HepG2 (cell line): Measurements from ENCODE around the gene PTPRN. TPM values are rescaled to one million over a fixed set of nuclear protein-coding genes. Genes with fewer than 3 reads are reported as not detected.
A peak's percentile ranks its signal among the peaks of the same experiment; 100 is the strongest.

Experiments
- CSRNP2 ChIP-seq: sonication (generic); formaldehyde crosslinking; conservative IDR thresholded peaks from 2 replicates; pipeline ENCODE4 v1.8.0; 2022; ENCODE audit warnings: low read depth, missing genetic modification reagents
- FOSL2 ChIP-seq: sonication (generic); formaldehyde crosslinking; IDR thresholded peaks from 2 replicates; pipeline ENCODE4 v1.4.0; 2020; ENCODE audit warnings: missing genetic modification reagents
- KDM5A ChIP-seq: fragments of 200-600 bp; sonication (generic); IDR thresholded peaks from 2 replicates; pipeline ENCODE4 v1.7.0; 2018; ENCODE audit warnings: antibody characterized with exemption, mild to moderate bottlenecking, low read length, borderline replicate concordance
- NFATC3 ChIP-seq: sonication (generic); formaldehyde crosslinking; IDR thresholded peaks from 2 replicates; pipeline ENCODE4 v1.5.1; 2020; ENCODE audit warnings: mild to moderate bottlenecking, missing genetic modification reagents
- PCBP1 ChIP-seq: fragments of 200-400 bp; formaldehyde crosslinking; IDR thresholded peaks from 2 replicates; pipeline ENCODE4 v1.6.1; 2017; ENCODE audit warnings: mild to moderate bottlenecking, low read depth, low read length, borderline replicate concordance
- SOX13 ChIP-seq, 3 experiments: fragments of 450-650 bp in 1 of 3; sonication (generic) in 1 of 3; formaldehyde crosslinking in 1 of 3; IDR thresholded peaks in 2 of 3; conservative IDR thresholded peaks in 1 of 3; 2 replicates each; pipeline versions ENCODE4 v1.5.0 to v1.6.1; 2016 to 2020; ENCODE audit warnings: antibody characterized with exemption in 1 of 3, mild to moderate bottlenecking in 1 of 3, missing compliant biosample characterization in 1 of 3, missing genetic modification reagents in 1 of 3, moderate library complexity in 1 of 3
- SP140L ChIP-seq: sonication (generic); formaldehyde crosslinking; IDR thresholded peaks from 2 replicates; pipeline ENCODE4 v1.4.0; 2020; ENCODE audit warnings: missing genetic modification reagents, borderline replicate concordance
- SRF ChIP-seq: IDR thresholded peaks from 2 replicates; pipeline ENCODE4 v1.6.1; 2011; ENCODE audit warnings: mild to moderate bottlenecking, low read depth, low read length, moderate library complexity
- ZBTB38 ChIP-seq: sonication (generic); formaldehyde crosslinking; IDR thresholded peaks from 2 replicates; pipeline ENCODE4 v1.5.1; 2020; ENCODE audit warnings: mild to moderate bottlenecking, missing genetic modification reagents
- ZKSCAN5 ChIP-seq: sonication (generic); formaldehyde crosslinking; IDR thresholded peaks from 2 replicates; pipeline ENCODE4 v1.5.1; 2020; ENCODE audit warnings: mild to moderate bottlenecking, missing genetic modification reagents
- ZKSCAN8 ChIP-seq: IDR thresholded peaks from 2 replicates; pipeline ENCODE4 v1.6.1; 2016; ENCODE audit warnings: borderline replicate concordance, missing genetic modification reagents, missing compliant biosample characterization
- ZNF451 ChIP-seq: sonication (generic); formaldehyde crosslinking; IDR thresholded peaks from 2 replicates; pipeline ENCODE4 v1.5.0; 2020; ENCODE audit warnings: mild to moderate bottlenecking, missing genetic modification reagents
- ZNF800 ChIP-seq: sonication (generic); formaldehyde crosslinking; IDR thresholded peaks from 2 replicates; pipeline ENCODE4 v1.4.0; 2020; ENCODE audit warnings: missing genetic modification reagents
- polyA plus RNA-seq, 8 experiments: library from polyadenylated mRNA; depleted of rRNA in 3 of 8; stranded (reverse) in 7 of 8; unstranded in 1 of 8; fragments of >200 nt; fragmentation: Illumina TruSeq in 4 of 8; extraction: Trizol in 4 of 8; gene quantifications; 2 replicates each; pipeline versions ENCODE4 v1.2.1 to v1.2.3, GENCODE V29; 2011 to 2016; ENCODE audit warnings: low read depth in 4 of 8, missing spikeins in 1 of 8, mixed read lengths in 1 of 8; ENCODE audit not compliant: insufficient read depth in 1 of 8
- total RNA-seq, 5 experiments: library from RNA; depleted of rRNA; stranded (reverse); fragments of >200 nt; fragmentation: Illumina TruSeq; extraction: Trizol; gene quantifications; 2 replicates each; pipeline ENCODE4 v1.2.3, GENCODE V29; 2016; ENCODE audit warnings: low read depth in 1 of 5
- TF ChIP-seq, protein P1 (sequence below): sonication (generic); formaldehyde crosslinking; IDR thresholded peaks from 2 replicates; pipeline ENCODE4 v1.9.0; 2021; ENCODE audit warnings: mild to moderate bottlenecking, missing genetic modification reagents
- TF ChIP-seq, protein P2 (sequence below): sonication (generic); formaldehyde crosslinking; IDR thresholded peaks from 2 replicates; pipeline ENCODE4 v1.5.0; 2020; ENCODE audit warnings: mild to moderate bottlenecking, missing genetic modification reagents

The PTPRN gene
- total and polyA plus RNA-seq, 2 of the 13 experiments (the other 11 are each of a cell fraction or from before 2014, with no cell fraction given): 0.26 TPM; not detected in 1

- TF ChIP-seq, protein P1, sequence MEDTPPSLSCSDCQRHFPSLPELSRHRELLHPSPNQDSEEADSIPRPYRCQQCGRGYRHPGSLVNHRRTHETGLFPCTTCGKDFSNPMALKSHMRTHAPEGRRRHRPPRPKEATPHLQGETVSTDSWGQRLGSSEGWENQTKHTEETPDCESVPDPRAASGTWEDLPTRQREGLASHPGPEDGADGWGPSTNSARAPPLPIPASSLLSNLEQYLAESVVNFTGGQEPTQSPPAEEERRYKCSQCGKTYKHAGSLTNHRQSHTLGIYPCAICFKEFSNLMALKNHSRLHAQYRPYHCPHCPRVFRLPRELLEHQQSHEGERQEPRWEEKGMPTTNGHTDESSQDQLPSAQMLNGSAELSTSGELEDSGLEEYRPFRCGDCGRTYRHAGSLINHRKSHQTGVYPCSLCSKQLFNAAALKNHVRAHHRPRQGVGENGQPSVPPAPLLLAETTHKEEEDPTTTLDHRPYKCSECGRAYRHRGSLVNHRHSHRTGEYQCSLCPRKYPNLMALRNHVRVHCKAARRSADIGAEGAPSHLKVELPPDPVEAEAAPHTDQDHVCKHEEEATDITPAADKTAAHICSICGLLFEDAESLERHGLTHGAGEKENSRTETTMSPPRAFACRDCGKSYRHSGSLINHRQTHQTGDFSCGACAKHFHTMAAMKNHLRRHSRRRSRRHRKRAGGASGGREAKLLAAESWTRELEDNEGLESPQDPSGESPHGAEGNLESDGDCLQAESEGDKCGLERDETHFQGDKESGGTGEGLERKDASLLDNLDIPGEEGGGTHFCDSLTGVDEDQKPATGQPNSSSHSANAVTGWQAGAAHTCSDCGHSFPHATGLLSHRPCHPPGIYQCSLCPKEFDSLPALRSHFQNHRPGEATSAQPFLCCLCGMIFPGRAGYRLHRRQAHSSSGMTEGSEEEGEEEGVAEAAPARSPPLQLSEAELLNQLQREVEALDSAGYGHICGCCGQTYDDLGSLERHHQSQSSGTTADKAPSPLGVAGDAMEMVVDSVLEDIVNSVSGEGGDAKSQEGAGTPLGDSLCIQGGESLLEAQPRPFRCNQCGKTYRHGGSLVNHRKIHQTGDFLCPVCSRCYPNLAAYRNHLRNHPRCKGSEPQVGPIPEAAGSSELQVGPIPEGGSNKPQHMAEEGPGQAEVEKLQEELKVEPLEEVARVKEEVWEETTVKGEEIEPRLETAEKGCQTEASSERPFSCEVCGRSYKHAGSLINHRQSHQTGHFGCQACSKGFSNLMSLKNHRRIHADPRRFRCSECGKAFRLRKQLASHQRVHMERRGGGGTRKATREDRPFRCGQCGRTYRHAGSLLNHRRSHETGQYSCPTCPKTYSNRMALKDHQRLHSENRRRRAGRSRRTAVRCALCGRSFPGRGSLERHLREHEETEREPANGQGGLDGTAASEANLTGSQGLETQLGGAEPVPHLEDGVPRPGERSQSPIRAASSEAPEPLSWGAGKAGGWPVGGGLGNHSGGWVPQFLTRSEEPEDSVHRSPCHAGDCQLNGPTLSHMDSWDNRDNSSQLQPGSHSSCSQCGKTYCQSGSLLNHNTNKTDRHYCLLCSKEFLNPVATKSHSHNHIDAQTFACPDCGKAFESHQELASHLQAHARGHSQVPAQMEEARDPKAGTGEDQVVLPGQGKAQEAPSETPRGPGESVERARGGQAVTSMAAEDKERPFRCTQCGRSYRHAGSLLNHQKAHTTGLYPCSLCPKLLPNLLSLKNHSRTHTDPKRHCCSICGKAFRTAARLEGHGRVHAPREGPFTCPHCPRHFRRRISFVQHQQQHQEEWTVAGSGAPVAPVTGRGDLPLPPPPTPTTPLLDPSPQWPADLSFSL (CRISPR knock-in tag): no peak
- no peak; the same call in 1 of the 2 replicates for TF ChIP-seq ZKSCAN8 (CRISPR knock-in tag)
- TF ChIP-seq, protein P2, sequence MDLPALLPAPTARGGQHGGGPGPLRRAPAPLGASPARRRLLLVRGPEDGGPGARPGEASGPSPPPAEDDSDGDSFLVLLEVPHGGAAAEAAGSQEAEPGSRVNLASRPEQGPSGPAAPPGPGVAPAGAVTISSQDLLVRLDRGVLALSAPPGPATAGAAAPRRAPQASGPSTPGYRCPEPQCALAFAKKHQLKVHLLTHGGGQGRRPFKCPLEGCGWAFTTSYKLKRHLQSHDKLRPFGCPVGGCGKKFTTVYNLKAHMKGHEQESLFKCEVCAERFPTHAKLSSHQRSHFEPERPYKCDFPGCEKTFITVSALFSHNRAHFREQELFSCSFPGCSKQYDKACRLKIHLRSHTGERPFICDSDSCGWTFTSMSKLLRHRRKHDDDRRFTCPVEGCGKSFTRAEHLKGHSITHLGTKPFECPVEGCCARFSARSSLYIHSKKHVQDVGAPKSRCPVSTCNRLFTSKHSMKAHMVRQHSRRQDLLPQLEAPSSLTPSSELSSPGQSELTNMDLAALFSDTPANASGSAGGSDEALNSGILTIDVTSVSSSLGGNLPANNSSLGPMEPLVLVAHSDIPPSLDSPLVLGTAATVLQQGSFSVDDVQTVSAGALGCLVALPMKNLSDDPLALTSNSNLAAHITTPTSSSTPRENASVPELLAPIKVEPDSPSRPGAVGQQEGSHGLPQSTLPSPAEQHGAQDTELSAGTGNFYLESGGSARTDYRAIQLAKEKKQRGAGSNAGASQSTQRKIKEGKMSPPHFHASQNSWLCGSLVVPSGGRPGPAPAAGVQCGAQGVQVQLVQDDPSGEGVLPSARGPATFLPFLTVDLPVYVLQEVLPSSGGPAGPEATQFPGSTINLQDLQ (CRISPR knock-in tag): peak; percentile 89
- no peak for TF ChIP-seq PCBP1
- peak; percentile 71; the same call in 1 of the 2 replicates for TF ChIP-seq ZNF451 (CRISPR knock-in tag)
- no peak; the same call in 1 of the 2 replicates for TF ChIP-seq SRF
- TF ChIP-seq ZBTB38 (CRISPR knock-in tag): peak; percentile 86
- TF ChIP-seq FOSL2 (CRISPR knock-in tag): peak; percentile 70; the same call in 1 of the 2 replicates
- TF ChIP-seq KDM5A: no peak
- TF ChIP-seq SP140L (CRISPR knock-in tag): 0 out of 2 replicates have a peak, but pooled peaks have one; percentile 51
- no peak for TF ChIP-seq NFATC3
- TF ChIP-seq ZKSCAN5 (CRISPR knock-in tag): no peak
- no peak for TF ChIP-seq SOX13 (IDR thresholded peaks at IDR 0.05)
- peak in 1 of 2 experiments; percentile 58; a peak in 1 of 4 replicates for TF ChIP-seq SOX13 (CRISPR knock-in tag; conservative IDR thresholded peaks at IDR 0.05 in 1 of 2, IDR thresholded peaks at IDR 0.05 in 1 of 2)
- peak; percentile 82 for TF ChIP-seq ZNF800 (CRISPR knock-in tag)
- no peak for TF ChIP-seq CSRNP2
Measured at GRCh38 chr2:219279151-219279915, 29.9 kb downstream of the PTPRN start, which contains the start of gene DNAJB2 (continued).
